Fibroblast of the aortic adventitia (primary cell): ENCODE measurements around the gene AKAP6. TPM values are rescaled to one million over a fixed set of nuclear protein-coding genes. Genes with fewer than 3 reads are reported as not detected.

Source experiments
- DNase-seq: peaks from one replicate; pipeline ENCODE4 v3.0.0-alpha.2; 2010; ENCODE audit warnings: low read depth
- H3K4me3 ChIP-seq: 2 replicates; pipeline ENCODE4 v1.5.1; 2011; ENCODE audit warnings: low read depth, mild to moderate bottlenecking, control low read depth, low read length, moderate library complexity
- CTCF ChIP-seq: IDR thresholded peaks from 2 replicates; pipeline ENCODE4 v1.5.1; 2011; ENCODE audit warnings: mild to moderate bottlenecking, low read length, control low read depth, inconsistent platforms; ENCODE audit not compliant: insufficient read depth
- total RNA-seq: library from RNA; depleted of rRNA; stranded (reverse); fragments of >200 nt; gene quantifications from 2 replicates; pipeline ENCODE4 v1.2.3, GENCODE V29; 2012; ENCODE audit warnings: low replicate concordance

The AKAP6 gene
- total RNA-seq, 1 donor = 2.2 TPM

GRCh38 chr14:32757568-32757967 lies 428.5 kb downstream of the AKAP6 start:
- DNase-seq = no peak
- TF ChIP-seq CTCF = no peak
- H3K4me3 ChIP-seq = no peak overlapping the region

GRCh38 chr14:32761381-32761968 lies 432.4 kb downstream of the AKAP6 start:
- peak; percentile 13 for DNase-seq
- TF ChIP-seq CTCF = no peak
- H3K4me3 ChIP-seq = no peak overlapping the region

- peak; percentile 68 for DNase-seq
- no peak overlapping the region for H3K4me3 ChIP-seq
- no peak for TF ChIP-seq CTCF
These were observed 433.8 kb downstream of the AKAP6 start for GRCh38 chr14:32762886-32763285.

- no peak for TF ChIP-seq CTCF
- DNase-seq = no peak
- H3K4me3 ChIP-seq = no peak overlapping the region
These were observed 434.6 kb downstream of the AKAP6 start for GRCh38 chr14:32763673-32764072.

GRCh38 chr14:32764131-32764530 lies 435.0 kb downstream of the AKAP6 start:
- no peak overlapping the region for H3K4me3 ChIP-seq
- no peak for TF ChIP-seq CTCF
- DNase-seq = no peak

- TF ChIP-seq CTCF = no peak
- H3K4me3 ChIP-seq = no peak overlapping the region
- no peak for DNase-seq
These were observed 441.3 kb downstream of the AKAP6 start for GRCh38 chr14:32770422-32770821.

- no peak for TF ChIP-seq CTCF
- no peak for DNase-seq
These were observed 445.1 kb downstream of the AKAP6 start for GRCh38 chr14:32774214-32774613.

More at GRCh38 chr14:32774214-32774613, 445.1 kb downstream of the AKAP6 start:
- H3K4me3 ChIP-seq = no peak overlapping the region
